ENCODE data around the gene TMX2.
A peak's percentile ranks its signal among the peaks of the same experiment; 100 is the strongest.

The TMX2 gene

DNA sequence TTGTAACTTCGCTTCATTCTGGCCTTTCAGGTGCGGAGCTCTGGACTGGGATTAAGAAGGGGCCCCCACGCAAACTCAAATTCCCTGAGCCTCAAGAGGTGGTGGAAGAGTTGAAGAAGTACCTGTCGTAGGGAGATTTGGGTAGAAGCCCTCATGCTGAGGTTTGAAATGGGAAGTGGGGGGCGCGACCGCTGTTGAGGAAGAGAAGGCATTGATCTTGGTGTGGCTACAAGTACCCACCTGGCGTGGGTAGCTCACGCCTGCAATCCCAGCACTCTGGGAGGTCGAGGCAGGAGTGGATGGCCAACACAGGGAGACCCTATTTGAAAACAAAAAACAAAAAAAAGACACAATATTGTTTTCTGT is 29.7 kb downstream of the TMX2 start:
- peaks cover 11 to 66% (median 50%) of the 10 kb centered on the region in 5 donors for H3K36me3 ChIP-seq (ENCODE audit: control insufficient read depth in 5 of 5, insufficient read depth in 5 of 5, low read length in 5 of 5)
- no peaks in the 10 kb centered on the region for H3K27me3 ChIP-seq (ENCODE audit: control insufficient read depth in 5 of 5, insufficient read depth in 4 of 5, low read length in 5 of 5)

DNA sequence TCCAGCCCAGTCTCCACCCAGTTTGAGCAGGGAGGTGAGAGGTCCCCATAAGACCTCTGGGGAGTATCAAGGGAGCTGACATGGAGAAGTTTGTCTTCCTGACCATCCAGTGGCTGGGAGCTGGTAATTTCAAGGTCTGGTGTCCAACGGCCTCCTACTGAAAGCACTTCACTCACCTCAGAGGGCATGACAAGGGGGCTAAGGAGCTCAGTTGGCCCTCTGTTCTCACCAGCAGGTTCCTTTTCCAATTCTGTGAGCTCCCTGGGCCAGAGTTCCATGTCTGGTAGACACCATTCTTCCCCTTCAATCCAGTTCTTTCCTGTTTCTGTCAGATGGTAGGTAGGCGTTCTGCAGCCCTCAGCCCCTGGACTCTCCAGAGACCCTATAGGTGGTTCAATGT is 32.0 kb downstream of the TMX2 start:
- Histone ChIP-seq H3K36me3 (ENCODE audit: control insufficient read depth in 5 of 5, insufficient read depth in 5 of 5, low read length in 5 of 5) (peaks cover 0 to 52% (median 33%) of the 10 kb centered on the region in 5 donors), H3K9me3 (ENCODE audit: control insufficient read depth in 5 of 5, low read length in 5 of 5) (no peaks in the 10 kb centered on the region), H3K4me3 (ENCODE audit: low read depth in 1 of 5, low read length in 5 of 5) (no peak overlapping the region), H3K27ac (ENCODE audit: low read depth, low read length) (no peak overlapping the region), H3K9ac (ENCODE audit: low read length in 5 of 5) (peak overlapping the region in 1 of 5 donors; percentile 1), H3K27me3 (ENCODE audit: control insufficient read depth in 5 of 5, insufficient read depth in 4 of 5, low read length in 5 of 5) (no peaks in the 10 kb centered on the region), H3K4me1 (ENCODE audit: control insufficient read depth in 5 of 5, insufficient read depth in 5 of 5, low read length in 5 of 5) (peaks cover 6 to 30% (median 21%) of the 10 kb centered on the region in 5 donors)

More for the DNA sequence above, 29.7 kb downstream of the TMX2 start:
- H3K4me3 ChIP-seq (ENCODE audit: low read depth in 1 of 5, low read length in 5 of 5), result peak overlapping the region; percentile 81 to 96 (median 86)
- peaks cover 6 to 30% (median 21%) of the 10 kb centered on the region in 5 donors for H3K4me1 ChIP-seq (ENCODE audit: control insufficient read depth in 5 of 5, insufficient read depth in 5 of 5, low read length in 5 of 5)
- H3K9ac ChIP-seq (ENCODE audit: low read length in 5 of 5), result peak overlapping the region; percentile 88 to 98 (median 93)
- H3K9me3 ChIP-seq (ENCODE audit: control insufficient read depth in 5 of 5, low read length in 5 of 5), result no peaks in the 10 kb centered on the region
- H3K27ac ChIP-seq (ENCODE audit: low read depth, low read length), result peak overlapping the region; percentile 89

DNA sequence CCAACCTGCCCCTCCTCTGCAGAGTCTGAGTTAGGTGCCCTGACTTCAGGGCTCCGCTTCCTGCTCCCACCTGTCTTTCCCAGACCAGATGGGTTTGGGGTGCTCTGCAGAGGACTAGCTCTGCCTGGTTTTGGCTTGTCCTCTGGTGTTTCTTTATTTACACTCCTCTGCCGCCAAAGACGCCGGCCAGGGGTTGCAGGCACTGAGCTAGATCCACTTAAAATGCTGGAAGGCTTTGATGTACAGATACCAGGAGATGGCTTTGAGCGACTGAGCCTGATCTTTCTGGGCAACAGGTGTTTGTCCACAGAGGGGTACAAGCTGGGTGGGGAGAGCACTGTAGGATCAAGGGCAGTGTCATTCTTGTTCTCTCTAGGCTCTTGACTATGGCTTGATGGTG is 32.8 kb downstream of the TMX2 start:
- Histone ChIP-seq H3K4me1 (ENCODE audit: control insufficient read depth in 5 of 5, insufficient read depth in 5 of 5, low read length in 5 of 5) (peaks cover 6 to 30% (median 21%) of the 10 kb centered on the region in 5 donors), H3K9me3 (ENCODE audit: control insufficient read depth in 5 of 5, low read length in 5 of 5) (no peaks in the 10 kb centered on the region), H3K4me3 (ENCODE audit: low read depth in 1 of 5, low read length in 5 of 5) (no peak overlapping the region), H3K27ac (ENCODE audit: low read depth, low read length) (no peak overlapping the region), H3K27me3 (ENCODE audit: control insufficient read depth in 5 of 5, insufficient read depth in 4 of 5, low read length in 5 of 5) (no peaks in the 10 kb centered on the region), H3K9ac (ENCODE audit: low read length in 5 of 5) (no peak overlapping the region), H3K36me3 (ENCODE audit: control insufficient read depth in 5 of 5, insufficient read depth in 5 of 5, low read length in 5 of 5) (peaks cover 0 to 48% (median 33%) of the 10 kb centered on the region in 5 donors)

DNA sequence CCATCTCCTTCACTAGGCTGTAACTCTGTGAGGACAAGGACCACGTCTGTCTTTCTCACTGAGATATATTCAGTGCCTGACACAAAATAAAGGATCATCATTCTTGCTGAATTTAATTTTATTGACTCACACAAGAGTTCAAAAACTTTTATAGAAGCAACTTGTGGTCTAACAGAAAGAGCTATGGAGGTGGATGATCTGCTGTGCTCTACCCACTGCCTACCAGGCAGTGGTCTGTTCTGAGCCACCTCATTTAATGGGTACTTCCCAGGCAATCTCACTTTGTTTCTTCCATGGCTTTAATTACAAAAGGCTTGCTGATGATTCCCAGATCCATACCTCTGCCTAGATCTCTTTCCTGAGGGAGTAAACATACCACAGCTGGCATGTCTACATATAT is 34.5 kb downstream of the TMX2 start:
- Histone ChIP-seq H3K36me3 (ENCODE audit: control insufficient read depth in 5 of 5, insufficient read depth in 5 of 5, low read length in 5 of 5) (peaks cover 0 to 50% (median 33%) of the 10 kb centered on the region in 5 donors), H3K27ac (ENCODE audit: low read depth, low read length) (no peak overlapping the region), H3K9ac (ENCODE audit: low read length in 5 of 5) (no peak overlapping the region), H3K4me1 (ENCODE audit: control insufficient read depth in 5 of 5, insufficient read depth in 5 of 5, low read length in 5 of 5) (peaks cover 6 to 21% (median 15%) of the 10 kb centered on the region in 5 donors), H3K9me3 (ENCODE audit: control insufficient read depth in 5 of 5, low read length in 5 of 5) (no peaks in the 10 kb centered on the region), H3K27me3 (ENCODE audit: control insufficient read depth in 5 of 5, insufficient read depth in 4 of 5, low read length in 5 of 5) (no peaks in the 10 kb centered on the region), H3K4me3 (ENCODE audit: low read depth in 1 of 5, low read length in 5 of 5) (no peak overlapping the region)

DNA sequence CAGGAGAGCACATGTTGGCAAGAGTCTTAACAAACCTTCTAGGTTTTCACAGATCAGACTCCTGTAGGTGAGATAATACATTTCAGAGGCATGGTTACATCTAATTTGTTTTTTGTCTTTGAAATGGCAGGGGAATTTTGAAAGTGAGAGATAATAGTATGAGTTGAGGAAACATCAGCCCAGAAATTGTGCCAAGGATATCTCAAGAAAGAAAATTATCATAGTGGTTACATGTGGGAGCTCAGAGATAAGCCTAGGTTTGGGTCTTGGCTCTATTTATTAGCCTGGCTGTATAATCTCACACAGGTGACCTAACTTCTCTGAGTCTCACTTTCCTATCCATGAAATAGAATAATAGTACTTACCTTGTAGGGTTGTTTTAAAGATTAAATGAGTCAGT is 38.8 kb downstream of the TMX2 start:
- Histone ChIP-seq H3K4me3 (ENCODE audit: low read depth in 1 of 5, low read length in 5 of 5) (no peak overlapping the region), H3K36me3 (ENCODE audit: control insufficient read depth in 5 of 5, insufficient read depth in 5 of 5, low read length in 5 of 5) (peaks cover 0 to 16% (median 2%) of the 10 kb centered on the region in 5 donors), H3K9me3 (ENCODE audit: control insufficient read depth in 5 of 5, low read length in 5 of 5) (no peaks in the 10 kb centered on the region), H3K27ac (ENCODE audit: low read depth, low read length) (no peak overlapping the region), H3K9ac (ENCODE audit: low read length in 5 of 5) (peak overlapping the region in 1 of 5 donors; percentile 23), H3K4me1 (ENCODE audit: control insufficient read depth in 5 of 5, insufficient read depth in 5 of 5, low read length in 5 of 5) (peaks cover 0 to 7% (median under 1%) of the 10 kb centered on the region in 5 donors), H3K27me3 (ENCODE audit: control insufficient read depth in 5 of 5, insufficient read depth in 4 of 5, low read length in 5 of 5) (no peaks in the 10 kb centered on the region)

DNA sequence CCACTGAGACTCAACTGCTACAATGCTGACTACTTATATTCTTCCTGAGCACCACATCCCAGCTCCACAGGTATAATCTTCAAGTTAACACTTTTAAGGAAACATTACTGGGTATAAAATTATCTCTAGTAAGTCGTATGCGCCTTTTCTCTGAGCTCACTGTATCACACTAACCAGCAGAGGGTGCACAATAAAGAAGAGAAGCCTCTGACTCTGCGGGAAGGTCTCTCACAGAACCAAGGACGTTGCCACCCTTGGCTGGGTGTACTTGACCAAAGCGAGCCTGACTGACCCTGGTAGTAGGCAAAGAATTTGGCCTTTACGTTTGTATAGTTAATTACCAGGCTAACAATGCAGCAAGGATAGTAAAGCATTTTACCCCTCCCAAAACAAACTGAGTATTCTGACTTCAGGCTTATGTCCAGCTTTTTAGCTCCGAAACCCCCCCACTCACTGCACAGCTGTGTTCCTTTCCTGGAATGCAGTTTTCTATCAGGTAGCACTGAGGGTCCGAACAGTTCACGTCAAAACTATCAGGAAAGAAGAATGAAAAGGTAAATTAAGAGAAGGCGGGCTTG is 39.4 kb downstream of the TMX2 start, which contains the start of gene BTBD18:
Gene BTBD18, minus strand, starts transcription at position 144 of the 578 bp plus-strand sequence. CDS start 631 bp downstream, outside the sequence.
- H3K36me3 ChIP-seq (ENCODE audit: control insufficient read depth in 5 of 5, insufficient read depth in 5 of 5, low read length in 5 of 5), result peaks cover 0 to 11% (median 2%) of the 10 kb centered on the region in 5 donors
- no peaks in the 10 kb centered on the region for H3K27me3 ChIP-seq (ENCODE audit: control insufficient read depth in 5 of 5, insufficient read depth in 4 of 5, low read length in 5 of 5)
- peak within 1 kb of the TSS in 1 of 5 donors; percentile 23 for H3K9ac ChIP-seq (ENCODE audit: low read length in 5 of 5)
- no peaks in the 10 kb centered on the region for H3K9me3 ChIP-seq (ENCODE audit: control insufficient read depth in 5 of 5, low read length in 5 of 5)
- H3K4me3 ChIP-seq (ENCODE audit: low read depth in 1 of 5, low read length in 5 of 5), result no peak within 1 kb of the TSS
- H3K27ac ChIP-seq (ENCODE audit: low read depth, low read length), result no peak within 1 kb of the TSS
- H3K4me1 ChIP-seq (ENCODE audit: control insufficient read depth in 5 of 5, insufficient read depth in 5 of 5, low read length in 5 of 5), result peaks cover 0 to 7% (median 0%) of the 10 kb centered on the region in 5 donors

DNA sequence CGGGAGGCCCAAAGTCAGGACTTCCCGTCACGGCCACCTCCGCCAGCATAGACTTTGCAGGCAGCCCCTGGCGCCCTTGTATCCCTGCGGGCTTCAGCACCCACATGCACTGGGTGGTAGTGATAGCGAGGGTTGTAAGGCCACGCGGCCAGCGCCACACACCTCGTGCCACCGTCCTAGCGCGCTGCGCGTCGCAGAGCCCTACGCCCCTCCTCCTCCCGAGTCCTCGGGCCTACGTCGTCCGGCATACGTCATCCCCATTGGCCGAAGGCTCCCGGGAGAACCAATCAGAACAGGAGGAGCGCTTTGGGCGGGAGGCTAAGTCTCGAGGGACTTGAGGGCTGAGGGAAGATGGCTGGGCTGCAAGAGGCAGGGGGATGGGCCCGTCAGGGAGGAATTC is 40.6 kb downstream of the TMX2 start:
- no peaks in the 10 kb centered on the region for H3K27me3 ChIP-seq (ENCODE audit: control insufficient read depth in 5 of 5, insufficient read depth in 4 of 5, low read length in 5 of 5)
- no peak overlapping the region for H3K9ac ChIP-seq (ENCODE audit: low read length in 5 of 5)
- H3K9me3 ChIP-seq (ENCODE audit: control insufficient read depth in 5 of 5, low read length in 5 of 5), result no peaks in the 10 kb centered on the region
- H3K4me1 ChIP-seq (ENCODE audit: control insufficient read depth in 5 of 5, insufficient read depth in 5 of 5, low read length in 5 of 5), result peaks cover 0 to 7% (median 0%) of the 10 kb centered on the region in 5 donors
- H3K36me3 ChIP-seq (ENCODE audit: control insufficient read depth in 5 of 5, insufficient read depth in 5 of 5, low read length in 5 of 5), result peaks cover 0 to 6% (median 0%) of the 10 kb centered on the region in 5 donors
- H3K4me3 ChIP-seq (ENCODE audit: low read depth in 1 of 5, low read length in 5 of 5), result no peak overlapping the region
- H3K27ac ChIP-seq (ENCODE audit: low read depth, low read length), result no peak overlapping the region

DNA sequence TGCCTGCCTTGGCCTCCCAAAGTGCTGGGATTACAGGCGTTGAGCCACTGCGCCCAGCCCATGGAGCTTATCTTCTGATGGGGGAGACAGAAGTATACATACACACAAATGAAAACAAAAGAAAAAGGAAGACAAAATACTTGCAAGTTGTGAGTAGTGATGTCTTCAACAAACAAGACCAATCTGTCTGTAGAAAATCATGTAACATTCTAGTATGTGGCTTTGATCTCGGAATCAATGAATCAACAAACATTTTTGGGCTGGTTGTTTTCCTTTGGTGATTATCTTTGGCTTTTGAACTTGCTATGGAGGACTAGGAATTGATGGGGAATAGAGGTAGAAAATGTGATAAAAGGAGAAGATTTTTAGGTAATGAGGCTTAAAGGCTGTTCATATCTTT is 45.8 kb downstream of the TMX2 start:
- Histone ChIP-seq H3K27me3 (ENCODE audit: control insufficient read depth in 5 of 5, insufficient read depth in 4 of 5, low read length in 5 of 5) (no peaks in the 10 kb centered on the region), H3K27ac (ENCODE audit: low read depth, low read length) (no peak overlapping the region), H3K4me1 (ENCODE audit: control insufficient read depth in 5 of 5, insufficient read depth in 5 of 5, low read length in 5 of 5) (peaks cover 2 to 7% (median 5%) of the 10 kb centered on the region in 5 donors), H3K36me3 (ENCODE audit: control insufficient read depth in 5 of 5, insufficient read depth in 5 of 5, low read length in 5 of 5) (no peaks in the 10 kb centered on the region), H3K4me3 (ENCODE audit: low read depth in 1 of 5, low read length in 5 of 5) (no peak overlapping the region), H3K9ac (ENCODE audit: low read length in 5 of 5) (no peak overlapping the region), H3K9me3 (ENCODE audit: control insufficient read depth in 5 of 5, low read length in 5 of 5) (no peaks in the 10 kb centered on the region)

DNA sequence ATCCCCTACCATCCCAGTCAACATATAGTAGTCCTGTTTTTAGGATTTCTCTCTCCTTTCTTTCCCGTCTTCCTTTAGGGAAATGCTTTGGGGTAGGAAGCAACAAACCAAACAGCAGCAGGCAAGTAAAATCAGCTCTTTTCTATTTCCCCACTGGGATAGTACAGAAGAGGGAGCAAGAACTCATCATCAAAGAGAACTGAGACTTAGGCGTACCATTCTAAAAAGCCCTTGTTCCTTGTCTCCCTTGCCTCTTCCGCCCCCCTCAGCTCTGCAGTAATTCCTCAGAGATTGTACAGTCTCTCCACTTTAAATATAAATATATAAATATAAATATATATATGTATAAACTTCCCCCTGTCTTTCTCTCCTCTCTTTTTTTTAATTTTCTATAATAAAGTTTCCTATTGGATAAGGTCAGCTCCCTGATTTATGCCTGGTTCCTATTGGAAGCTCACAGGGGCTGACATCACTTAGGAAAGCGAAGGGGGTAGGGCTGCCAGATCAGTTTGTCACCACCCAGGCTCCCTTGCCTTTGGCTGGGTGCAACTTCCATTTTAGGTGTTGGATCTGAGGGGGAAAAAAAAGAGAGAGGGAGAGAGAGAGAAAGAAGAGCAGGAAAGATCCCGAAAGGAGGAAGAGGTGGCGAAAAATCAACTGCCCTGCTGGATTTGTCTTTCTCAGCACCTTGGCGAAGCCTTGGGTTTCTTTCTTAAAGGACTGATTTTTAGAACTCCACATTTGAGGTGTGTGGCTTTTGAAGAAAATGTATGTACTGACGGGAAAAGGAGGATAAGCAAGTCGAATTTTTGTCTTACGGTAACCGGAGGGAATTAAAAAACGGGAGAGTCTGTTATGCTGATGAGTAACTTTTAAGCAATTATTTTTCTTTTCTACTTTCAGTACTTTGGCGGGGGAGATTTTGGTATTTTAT is 49.2 kb downstream of the TMX2 start, which contains the start of gene CTNND1:
Gene CTNND1, plus strand, starts transcription at position 502 of the 934 bp plus-strand sequence. CDS start 29,677 bp downstream, outside the sequence.
- peak within 1 kb of the TSS; percentile 85 to 98 (median 88) for H3K9ac ChIP-seq (ENCODE audit: low read length in 5 of 5)

More for the DNA sequence above, 49.2 kb downstream of the TMX2 start, which contains the start of gene CTNND1:
- peaks cover 5 to 33% (median 31%) of the 10 kb centered on the region in 5 donors for H3K4me1 ChIP-seq (ENCODE audit: control insufficient read depth in 5 of 5, insufficient read depth in 5 of 5, low read length in 5 of 5)
- no peaks in the 10 kb centered on the region for H3K36me3 ChIP-seq (ENCODE audit: control insufficient read depth in 5 of 5, insufficient read depth in 5 of 5, low read length in 5 of 5)
- peak within 1 kb of the TSS; percentile 96 for H3K27ac ChIP-seq (ENCODE audit: low read depth, low read length)
- H3K9me3 ChIP-seq (ENCODE audit: control insufficient read depth in 5 of 5, low read length in 5 of 5), result no peaks in the 10 kb centered on the region
- no peaks in the 10 kb centered on the region for H3K27me3 ChIP-seq (ENCODE audit: control insufficient read depth in 5 of 5, insufficient read depth in 4 of 5, low read length in 5 of 5)
- H3K4me3 ChIP-seq (ENCODE audit: low read depth in 1 of 5, low read length in 5 of 5), result peak within 1 kb of the TSS; percentile 74 to 94 (median 90)

All from subcutaneous abdominal adipose tissue (tissue), 5 donors.